Tibial artery (tissue), 4 donors: ENCODE results near the gene PRKCB.

Source experiments
- DNase-seq, 2 donors: peaks; one replicate each; pipeline ENCODE4 v3.0.0-alpha.2; 2019
- H3K27ac ChIP-seq, 2 donors: fragments of 200-600 bp; sonication (generic) in 1 of 2; 1 replicate in 1 of 2; 2 replicates in 1 of 2; pipeline ENCODE4 v1.5.1; 2018 to 2019; ENCODE audit warnings: mild to moderate bottlenecking in 1 of 2
- H3K27me3 ChIP-seq, 2 donors: fragments of 200-600 bp; sonication (generic) in 1 of 2; one replicate each; pipeline versions ENCODE4 v1.5.1 to v1.6.0; 2016 to 2019
- H3K36me3 ChIP-seq, 3 donors: fragments of 200-600 bp; sonication (generic) in 2 of 3; one replicate each; pipeline ENCODE4 v1.5.1; 2016 to 2019; ENCODE audit warnings: mild to moderate bottlenecking in 2 of 3
- H3K4me1 ChIP-seq, 4 donors: fragments of 200-600 bp; sonication (generic) in 2 of 4; 1 replicate in 3 of 4; 2 replicates in 1 of 4; pipeline ENCODE4 v1.5.1; 2016 to 2019
- H3K4me3 ChIP-seq, 2 donors: fragments of 200-600 bp; sonication (generic) in 1 of 2; 1 replicate in 1 of 2; 2 replicates in 1 of 2; pipeline ENCODE4 v1.5.1; 2018 to 2019; ENCODE audit warnings: mild to moderate bottlenecking in 2 of 2
- H3K9me3 ChIP-seq, 3 donors: fragments of 200-600 bp; sonication (generic) in 1 of 3; one replicate each; pipeline ENCODE4 v1.5.1; 2016 to 2019
- CTCF ChIP-seq, 2 experiments: fragments of 200-600 bp in 1 of 2; fragments of 450-650 bp in 1 of 2; IDR thresholded peaks; one replicate each; pipeline ENCODE4 v1.5.1; 2017 to 2019; ENCODE audit warnings: antibody characterized with exemption in 2 of 2, mild to moderate bottlenecking in 1 of 2, moderate library complexity in 1 of 2
- intact Hi-C: fragments of 100-400 bp; cut with DNase I; formaldehyde crosslinking; loops from one replicate; pipeline ENCODE4 v1.15.0; 2023; ENCODE audit warnings: low total_unique reads

The PRKCB gene

DNA sequence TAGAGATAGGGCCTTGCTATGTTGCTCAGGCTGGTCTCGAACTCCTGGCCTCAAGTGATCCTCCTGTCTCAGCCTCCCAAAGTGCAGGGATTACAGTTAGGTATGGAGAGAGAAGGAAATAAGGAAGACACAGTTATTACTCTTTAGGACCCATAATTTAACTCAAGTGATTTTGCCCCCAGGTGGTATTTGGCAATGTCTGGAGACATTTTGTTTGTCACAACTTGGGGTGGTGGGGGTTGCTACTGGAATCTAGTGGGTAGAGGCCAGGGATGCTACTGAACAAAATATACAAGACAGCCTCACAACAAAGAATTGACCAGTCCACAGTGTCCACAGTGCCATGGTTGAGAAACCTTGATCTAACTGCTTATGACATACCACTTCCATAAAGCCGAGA is 64.1 kb downstream of the PRKCB start:
- H3K9me3 ChIP-seq, result no peaks in the 10 kb centered on the region
- TF ChIP-seq CTCF (IDR thresholded peaks at IDR 0.05), result no peak
- H3K27me3 ChIP-seq, result no peaks in the 10 kb centered on the region
- no peak overlapping the region for H3K27ac ChIP-seq
- DNase-seq, result no peak
- intact Hi-C loops, result loop anchor here (2.0 kb wide), 1 partner anchor 59 kb away; no protein-coding TSS in a partner anchor
- peaks cover 0 to 7% (median 0%) of the 10 kb centered on the region in 4 donors for H3K4me1 ChIP-seq
- H3K36me3 ChIP-seq, result no peaks in the 10 kb centered on the region
- no peak overlapping the region for H3K4me3 ChIP-seq

GRCh38 chr16:23900480-23901177 is 64.8 kb downstream of the PRKCB start:
- Histone ChIP-seq H3K36me3 (no peaks in the 10 kb centered on the region), H3K4me1 (peaks cover 0 to 15% (median 4%) of the 10 kb centered on the region in 4 donors), H3K4me3 (no peak overlapping the region), H3K27me3 (no peaks in the 10 kb centered on the region), H3K27ac (no peak overlapping the region), H3K9me3 (no peaks in the 10 kb centered on the region)
- no peak for DNase-seq
- no peak for TF ChIP-seq CTCF (IDR thresholded peaks at IDR 0.05)
- intact Hi-C loops, result loop anchor here (2.0 kb wide), 1 partner anchor 60 kb away; no protein-coding TSS in a partner anchor

DNA sequence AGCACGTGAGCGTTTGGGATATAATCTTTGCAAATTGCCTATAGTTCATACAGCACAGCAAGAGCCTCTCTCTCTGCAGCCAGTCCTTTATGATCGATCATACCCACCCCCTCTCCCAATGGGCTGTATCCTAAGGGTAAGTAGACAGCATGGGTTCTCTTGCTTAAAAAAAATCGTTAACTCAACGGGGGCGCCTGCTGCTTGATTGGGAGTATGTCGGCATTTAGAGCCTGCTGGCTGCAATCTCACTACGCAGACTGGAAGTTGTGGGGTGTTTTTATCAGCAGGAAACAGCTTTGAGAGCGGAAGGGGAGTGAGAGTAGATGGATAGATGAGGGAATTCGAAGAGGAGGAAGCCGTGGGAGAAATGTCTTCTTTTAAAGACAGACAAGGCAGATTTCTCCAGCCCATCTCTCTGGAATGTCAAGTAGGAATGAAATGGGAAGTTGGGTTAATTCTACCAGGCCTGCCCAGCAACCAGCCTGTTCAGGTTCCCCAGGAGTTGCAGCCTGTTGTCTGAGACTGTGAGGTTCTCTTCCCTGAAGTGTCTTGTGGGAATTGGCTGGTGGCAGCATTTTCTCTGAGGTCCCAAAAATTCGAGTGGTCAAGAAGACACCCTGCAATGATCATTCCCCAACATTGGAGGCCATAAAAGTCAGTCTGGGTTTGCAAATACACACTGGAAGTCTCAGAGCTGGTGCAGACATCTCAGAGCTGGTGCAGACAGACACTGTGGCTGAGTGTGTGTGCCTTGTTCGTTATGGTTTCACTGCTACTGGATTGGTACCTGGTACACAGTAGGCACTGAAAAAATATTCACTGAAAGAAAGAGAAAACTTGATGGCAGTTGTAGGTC is 65.6 kb downstream of the PRKCB start:
- no peak for DNase-seq
- peaks cover 0 to 16% (median 4%) of the 10 kb centered on the region in 4 donors for H3K4me1 ChIP-seq
- no peaks in the 10 kb centered on the region for H3K36me3 ChIP-seq
- no peaks in the 10 kb centered on the region for H3K9me3 ChIP-seq
- intact Hi-C loops, result loop anchor here (2.0 kb wide), 1 partner anchor 61 kb away; no protein-coding TSS in a partner anchor
- no peaks in the 10 kb centered on the region for H3K27me3 ChIP-seq
- H3K4me3 ChIP-seq, result no peak overlapping the region
- no peak overlapping the region for H3K27ac ChIP-seq
- no peak for TF ChIP-seq CTCF (IDR thresholded peaks at IDR 0.05)

DNA sequence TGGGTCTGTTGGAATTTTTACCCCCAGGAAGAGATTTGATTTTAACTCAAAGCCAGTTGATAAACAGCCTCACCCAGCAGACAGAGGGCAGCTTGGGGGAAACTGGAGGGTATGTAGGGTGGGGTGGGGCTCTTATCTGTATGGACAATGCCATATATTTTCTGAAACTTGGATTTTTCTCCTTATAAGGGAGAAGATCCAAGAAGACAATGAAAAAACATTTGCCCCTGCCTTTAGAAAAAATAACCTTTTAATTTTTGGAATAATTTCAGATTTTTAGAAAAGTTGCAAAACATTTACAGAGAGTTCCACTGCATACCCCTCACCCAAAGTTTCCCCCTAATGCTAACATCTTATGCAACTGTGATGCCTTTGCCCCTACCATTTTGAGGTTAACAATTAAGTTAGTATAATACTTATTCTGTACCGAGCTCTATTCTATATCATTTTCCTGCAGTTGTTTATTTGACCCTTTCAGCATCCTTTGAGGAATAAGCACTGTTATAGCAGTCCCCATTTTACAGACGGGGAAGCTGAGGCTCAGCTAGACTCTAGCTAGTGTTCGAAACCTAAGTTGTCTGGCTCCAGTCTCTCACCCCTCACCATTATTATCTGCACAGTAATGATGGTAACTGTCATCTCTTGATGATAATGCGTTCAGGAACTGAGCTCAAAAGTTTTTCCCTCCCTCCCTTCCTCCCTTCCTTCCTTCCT is 66.4 kb downstream of the PRKCB start:
- Histone ChIP-seq H3K9me3 (no peaks in the 10 kb centered on the region), H3K27ac (no peak overlapping the region), H3K4me1 (peaks cover 0 to 16% (median 4%) of the 10 kb centered on the region in 4 donors), H3K36me3 (no peaks in the 10 kb centered on the region), H3K4me3 (no peak overlapping the region), H3K27me3 (no peaks in the 10 kb centered on the region)
- no peak for DNase-seq
- no peak for TF ChIP-seq CTCF (IDR thresholded peaks at IDR 0.05)
- intact Hi-C loops, result no loop called here

GRCh38 chr16:23902748-23903414 is 67.1 kb downstream of the PRKCB start:
- Histone ChIP-seq H3K4me1 (peaks cover 0 to 16% (median 4%) of the 10 kb centered on the region in 4 donors), H3K27me3 (no peaks in the 10 kb centered on the region), H3K27ac (no peak overlapping the region), H3K4me3 (no peak overlapping the region), H3K36me3 (no peaks in the 10 kb centered on the region), H3K9me3 (no peaks in the 10 kb centered on the region)
- intact Hi-C loops, result no loop called here
- no peak for TF ChIP-seq CTCF (IDR thresholded peaks at IDR 0.05)
- DNase-seq, result no peak
